A549 (cell line): ENCODE data around the gene MCM5.

Experiments
- CTCF ChIP-seq: fragments of >200 bp; sonication (Bioruptor Twin); formaldehyde crosslinking; IDR thresholded peaks from 3 replicates; pipeline ENCODE4 v1.5.1; 2016
- EP300 ChIP-seq, 2 experiments: fragments of >200 bp; sonication (Bioruptor Twin); formaldehyde crosslinking; IDR thresholded peaks; 2 replicates in 1 of 2; 3 replicates in 1 of 2; pipeline ENCODE4 v1.6.1; 2016 to 2017

- TF ChIP-seq EP300 (IDR thresholded peaks at IDR 0.05), result no peak
- no peak for TF ChIP-seq CTCF
Measured at GRCh38 chr22:35413624-35414023, 13.7 kb downstream of the MCM5 start.
